GM21423 (cell line): ENCODE results near the gene OGDH.

Experiments used
- ATAC-seq: cut with Tn5 transposase; IDR thresholded peaks from one replicate; pipeline ENCODE4 v1.9.1; 2021; ENCODE audit warnings: mild to moderate bottlenecking, moderate library complexity; ENCODE audit not compliant: unreplicated experiment

OGDH gene

GRCh38 chr7:44636041-44636584 is 29.7 kb downstream of the OGDH start:
- ATAC-seq: no peak

DNA sequence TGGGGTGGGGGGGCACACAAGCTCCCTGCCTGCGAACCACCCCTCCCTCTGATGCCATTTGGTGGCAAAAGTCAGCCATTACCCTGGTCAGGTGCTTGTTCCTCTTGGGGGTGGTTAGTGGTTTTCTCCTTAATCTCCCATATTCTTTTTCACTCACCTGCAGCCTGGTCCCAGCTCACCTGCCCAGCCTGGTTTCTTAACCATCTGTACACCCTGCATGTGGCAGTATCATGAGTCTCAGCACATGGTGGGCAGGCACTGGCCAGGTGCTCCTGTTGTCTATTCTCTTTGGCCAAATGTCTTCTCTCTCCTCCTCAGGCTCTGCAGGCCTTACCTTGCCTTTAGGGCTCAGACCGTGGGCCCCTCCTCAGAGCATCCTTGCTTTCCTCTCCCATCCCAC is 30.5 kb downstream of the OGDH start:
- no peak for ATAC-seq

DNA sequence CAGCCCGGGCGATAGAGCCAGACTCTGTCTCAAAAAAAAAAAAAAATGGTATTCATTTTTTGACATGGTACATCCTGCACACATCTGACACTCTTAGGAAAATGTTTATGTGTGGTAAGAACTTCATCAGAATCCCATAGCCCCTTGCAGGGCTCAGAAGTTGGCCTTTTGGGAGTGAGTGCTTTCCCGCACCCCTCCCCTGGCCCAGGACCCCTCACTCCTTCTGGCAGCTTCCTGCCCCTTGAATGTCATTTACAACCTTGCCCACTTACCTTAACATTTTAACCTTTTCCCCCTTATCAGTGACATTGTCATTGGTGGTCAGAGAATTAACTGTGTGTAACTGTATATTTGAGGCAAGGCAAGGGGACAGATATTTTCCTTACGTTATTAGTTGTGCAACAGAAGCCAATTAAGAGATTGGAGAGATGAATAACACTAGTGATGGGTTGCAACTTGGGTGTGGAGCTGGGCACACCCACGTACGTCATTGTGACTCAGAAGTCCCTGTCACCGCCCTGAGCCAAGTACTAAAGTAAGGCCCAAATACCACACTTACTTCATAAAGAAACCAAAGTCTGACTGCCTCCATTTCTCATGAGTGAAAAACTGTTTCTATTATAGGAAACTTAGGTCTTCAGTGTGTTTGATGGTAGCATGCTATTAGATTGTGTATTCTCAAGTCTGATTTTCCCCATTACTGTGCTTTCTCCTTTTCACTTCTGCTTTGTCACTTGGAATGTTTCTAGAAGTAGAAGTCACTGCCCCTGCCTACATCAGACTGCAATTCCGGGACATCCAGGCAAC is 31.6 kb downstream of the OGDH start:
- ATAC-seq: peak; percentile 38

DNA sequence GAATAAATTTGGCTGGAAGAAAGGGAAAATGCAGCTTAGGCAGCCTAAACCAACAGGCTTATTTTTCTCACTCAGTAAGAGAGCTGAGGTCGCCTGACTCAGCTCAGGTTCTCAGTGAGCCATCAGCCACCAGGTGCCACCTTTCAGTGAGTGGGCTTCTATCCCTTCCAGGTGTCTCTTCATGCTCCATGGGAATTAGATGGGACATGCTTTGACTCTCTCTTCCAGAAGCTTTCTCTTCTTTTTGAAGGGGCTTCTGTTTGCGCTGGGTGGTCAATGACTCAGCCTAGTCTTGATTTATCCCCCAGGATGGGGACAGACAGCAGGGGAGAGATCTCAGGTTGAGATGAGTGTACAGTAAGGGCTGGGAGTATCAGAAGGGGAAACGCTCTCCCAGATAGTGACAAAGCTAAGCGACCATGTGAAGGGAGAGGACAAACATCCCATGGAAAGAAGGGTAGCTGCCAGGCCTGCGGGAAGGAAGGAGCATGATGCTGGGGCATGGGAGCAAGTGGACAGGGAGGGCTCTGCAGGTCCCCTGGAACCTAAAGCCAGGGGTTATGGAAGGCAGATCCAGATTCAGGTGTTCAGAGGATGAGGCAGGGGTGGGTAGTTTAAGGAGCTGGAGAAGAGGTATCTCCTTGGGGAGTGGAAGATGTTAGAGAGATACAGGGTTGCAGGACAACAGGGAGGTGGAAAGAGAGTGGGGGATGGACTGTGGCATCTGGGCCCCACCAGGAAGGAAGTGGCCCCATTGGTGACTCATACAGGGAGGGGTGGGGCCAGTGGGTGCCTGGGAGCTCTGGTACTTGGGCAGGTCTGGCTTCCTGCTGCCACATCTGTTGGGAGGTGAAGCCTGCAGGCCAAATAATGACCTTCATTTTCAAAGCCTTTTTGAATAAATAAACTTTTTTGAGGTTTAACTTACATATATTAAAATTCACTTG is 32.5 kb downstream of the OGDH start:
- peak; percentile 81 for ATAC-seq

GRCh38 chr7:44639671-44640321 is 33.4 kb downstream of the OGDH start:
- ATAC-seq: no peak

- no peak for ATAC-seq
Observed at GRCh38 chr7:44643206-44643605, 36.8 kb downstream of the OGDH start.

- ATAC-seq: no peak
Observed at GRCh38 chr7:44645254-44645653, 38.8 kb downstream of the OGDH start.

DNA sequence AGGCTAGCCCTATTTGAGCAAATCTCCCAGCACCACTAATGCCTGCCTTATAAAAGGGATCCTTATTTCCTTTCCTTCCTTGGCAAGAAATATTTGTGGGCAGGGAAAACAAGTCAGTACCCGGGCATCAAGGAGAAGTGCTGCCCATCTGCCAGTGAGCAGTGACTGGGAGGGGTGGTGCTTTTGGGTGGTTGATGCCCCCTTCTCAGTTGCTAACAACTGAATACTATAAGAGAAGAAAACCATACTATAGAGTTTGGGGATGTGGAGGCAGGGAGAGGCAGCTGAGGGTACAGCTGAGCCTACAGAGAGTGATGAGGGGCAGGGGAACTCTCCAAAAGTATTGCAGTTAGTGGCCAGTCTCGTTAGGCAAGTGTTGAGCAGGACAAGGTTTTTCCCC is 39.3 kb downstream of the OGDH start:
- ATAC-seq: no peak

DNA sequence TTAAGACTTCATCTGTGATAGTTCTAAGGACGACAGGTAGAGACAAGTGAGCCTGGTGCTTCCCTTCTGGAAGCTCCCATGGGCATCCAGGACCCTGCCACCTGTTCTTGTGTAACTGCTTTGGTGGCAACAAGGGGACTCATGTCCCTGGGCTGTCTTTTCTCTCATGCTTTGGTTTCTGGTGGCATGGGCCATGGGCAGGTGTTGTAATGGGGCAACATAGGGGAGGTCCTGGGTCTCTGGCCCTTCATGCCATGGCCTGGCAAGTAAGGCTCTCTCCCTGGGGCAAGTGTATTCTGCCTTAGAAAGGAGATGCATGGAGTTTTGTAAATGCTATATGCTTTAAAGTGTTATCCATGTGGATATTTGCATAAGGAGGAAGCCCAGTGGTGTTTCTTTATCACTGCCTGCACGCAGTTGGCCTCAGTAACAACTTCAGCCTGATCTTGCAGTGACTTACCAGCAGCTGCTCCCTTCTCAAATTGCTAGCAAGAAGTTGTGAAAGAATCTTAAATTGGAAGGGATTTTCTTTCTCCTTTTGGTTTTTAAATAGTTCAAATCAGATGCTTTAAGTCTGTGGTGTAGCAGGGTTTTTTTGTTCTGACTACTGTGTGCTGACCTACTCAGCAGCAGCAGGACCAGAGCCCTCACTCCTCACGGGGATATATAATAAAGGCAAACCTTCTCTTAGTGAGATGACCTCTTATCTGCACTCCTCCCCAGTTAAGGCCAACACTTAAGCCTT is 39.9 kb downstream of the OGDH start:
- ATAC-seq: no peak

GRCh38 chr7:44646921-44647636 is 40.7 kb downstream of the OGDH start:
- no peak for ATAC-seq

DNA sequence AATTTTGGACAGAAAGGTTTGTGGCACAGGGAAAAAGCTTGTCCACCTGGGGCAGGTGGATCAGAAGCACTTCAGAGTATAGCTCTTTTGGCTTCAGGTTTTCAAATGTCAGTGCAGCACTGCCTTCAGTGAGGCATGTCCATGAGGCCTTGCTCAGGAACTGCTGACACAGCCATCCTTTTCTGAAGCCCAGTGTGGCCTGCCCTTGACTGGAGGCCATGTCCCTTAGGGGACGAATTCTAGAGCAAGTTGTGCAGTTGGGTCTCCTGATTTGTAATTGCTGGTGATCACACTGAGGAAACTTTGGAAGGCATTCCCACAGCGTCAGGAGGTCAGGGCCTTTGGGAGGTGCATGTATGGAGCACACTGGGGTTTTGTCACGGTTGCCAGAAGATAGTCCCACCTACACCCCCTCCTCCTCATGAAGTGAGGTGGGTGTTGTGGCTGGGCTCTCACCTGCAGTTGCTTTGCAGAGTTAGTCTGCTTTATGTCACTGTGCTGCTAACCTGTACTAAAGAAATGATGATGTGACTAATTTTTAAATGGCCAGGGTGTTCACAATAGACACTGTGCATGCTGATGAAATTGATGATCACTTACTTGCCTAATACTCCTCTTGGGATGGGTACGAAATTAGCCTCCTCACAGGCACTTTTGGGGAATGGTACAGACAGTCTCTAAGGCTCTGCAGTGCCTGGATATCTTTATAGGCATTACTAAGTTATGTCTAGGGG is 41.7 kb downstream of the OGDH start:
- ATAC-seq: no peak

DNA sequence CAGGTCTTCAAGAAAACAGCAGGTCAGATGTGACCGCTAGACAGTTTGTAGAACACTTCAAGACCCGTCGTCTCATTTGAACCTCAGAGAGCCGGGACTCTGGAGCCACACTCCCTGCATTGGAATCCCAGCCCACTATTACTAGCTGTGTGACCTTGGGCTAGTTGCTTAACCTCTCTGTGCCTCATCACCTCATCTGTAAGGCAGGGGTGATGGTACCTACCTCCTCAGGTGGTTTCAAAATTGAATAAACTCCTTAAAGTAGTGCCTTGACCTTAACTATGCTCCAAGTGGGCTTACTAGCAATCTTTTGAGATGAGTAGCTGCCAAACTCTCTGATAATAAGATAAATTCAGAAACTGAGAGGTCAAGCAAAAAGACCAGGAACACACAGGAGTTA is 43.8 kb downstream of the OGDH start:
- no peak for ATAC-seq

DNA sequence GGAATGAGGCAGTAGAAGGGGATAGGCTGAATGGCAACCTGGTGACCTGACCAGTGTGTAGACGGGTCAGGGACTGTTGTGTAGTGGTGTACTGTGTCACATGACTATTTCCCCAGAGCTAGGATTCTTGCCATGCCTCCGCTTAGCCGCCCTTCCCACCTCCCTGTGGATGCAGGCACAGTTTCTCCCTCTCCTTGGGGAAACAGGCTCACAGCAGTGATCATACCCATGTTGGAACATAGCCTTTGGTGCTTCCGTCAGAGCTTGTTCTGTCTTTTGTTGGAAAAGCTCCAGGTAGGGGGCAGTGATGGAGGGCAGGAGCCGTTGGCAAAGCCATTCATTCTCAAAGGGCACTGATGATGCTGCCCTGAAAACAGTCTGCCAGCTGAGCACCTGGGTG is 44.3 kb downstream of the OGDH start:
- ATAC-seq: no peak

GRCh38 chr7:44652535-44652934 is 46.1 kb downstream of the OGDH start:
- no peak for ATAC-seq

DNA sequence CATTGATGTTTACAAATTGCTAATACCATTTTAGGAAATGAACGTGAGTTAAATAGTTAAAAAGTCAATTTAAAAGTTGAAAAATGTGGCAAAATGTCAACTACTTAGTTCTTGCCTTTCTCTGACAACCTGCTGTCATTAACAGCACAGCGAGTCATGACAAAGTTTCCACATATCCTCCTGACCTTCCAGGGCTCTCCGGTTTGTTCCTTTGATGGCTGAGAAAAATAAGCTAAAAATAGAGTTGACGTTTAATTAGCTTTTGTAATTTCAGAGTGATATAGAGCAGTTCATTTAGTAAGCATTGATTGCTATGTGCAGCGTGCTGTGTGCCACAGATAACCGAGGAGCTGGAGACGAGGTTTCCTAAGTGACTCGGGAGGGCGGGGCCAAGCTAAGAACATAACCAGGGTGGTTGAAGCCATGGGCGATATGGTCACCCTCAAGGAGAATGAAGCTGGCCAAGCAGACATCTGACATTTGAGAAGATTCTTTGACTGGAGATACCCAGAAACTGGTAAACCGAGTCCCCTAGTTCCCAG is 47.9 kb downstream of the OGDH start:
- no peak for ATAC-seq

- no peak for ATAC-seq
Observed at GRCh38 chr7:44655341-44655740, 48.9 kb downstream of the OGDH start.

- no peak for ATAC-seq
Observed at GRCh38 chr7:44658979-44659378, 52.6 kb downstream of the OGDH start.

DNA sequence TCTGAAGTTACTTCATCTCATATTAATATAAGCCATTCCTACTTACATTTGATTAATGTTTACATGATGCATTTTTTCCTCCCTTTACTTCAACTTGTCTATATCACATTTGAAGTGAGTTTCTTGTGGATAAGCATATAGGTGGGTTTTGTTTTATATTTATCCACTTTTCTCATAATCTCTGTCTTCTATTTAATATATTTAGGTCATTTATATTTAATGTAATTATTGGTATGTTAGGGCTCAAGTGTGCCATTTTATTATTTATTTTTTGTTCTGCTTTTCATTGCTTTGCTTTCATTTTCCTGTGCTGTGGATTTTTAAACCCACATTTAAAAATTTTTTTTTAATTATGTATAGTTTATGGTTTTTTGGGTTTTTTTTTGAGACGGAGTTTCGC is 54.8 kb downstream of the OGDH start:
- no peak for ATAC-seq
